SU-DHL-6 (cell line): Measurements from ENCODE around the gene CD19.
"Not testable (repeated sequence)": the region's sequence is repeated elsewhere in the genome, so short reads cannot be mapped to it uniquely, and the experiment has no call there.

Experiments used
- H2AFZ ChIP-seq: fragments of 200-600 bp; sonication (generic); 2 replicates; pipeline ENCODE4 v1.6.1; 2014; ENCODE audit warnings: low read depth, mild to moderate bottlenecking, moderate library complexity, mixed read lengths, antibody characterized with exemption, low read length; ENCODE audit not compliant: severe bottlenecking
- H3F3A ChIP-seq: fragments of 200-600 bp; shearing (Covaris generic); 2 replicates; pipeline ENCODE4 v1.6.0; 2016; ENCODE audit warnings: antibody characterized with exemption, mild to moderate bottlenecking; ENCODE audit not compliant: insufficient read depth
- H3K27ac ChIP-seq: fragments of 200-600 bp; sonication (generic); 2 replicates; pipeline ENCODE4 v1.5.1; 2016; ENCODE audit warnings: low read depth, mild to moderate bottlenecking, low read length, moderate library complexity, mixed read lengths
- H3K27me3 ChIP-seq: fragments of 200-600 bp; sonication (generic), shearing (Covaris generic); 2 replicates; pipeline ENCODE4 v1.6.0; 2014; ENCODE audit warnings: mild to moderate bottlenecking, low read length
- H3K36me3 ChIP-seq: fragments of 200-600 bp; sonication (generic); 2 replicates; pipeline ENCODE4 v1.6.1; 2014; ENCODE audit warnings: mild to moderate bottlenecking, low read length, mixed read lengths
- H3K4me2 ChIP-seq: fragments of 300-600, 200-600 bp; shearing (Covaris generic), sonication (generic); 2 replicates; pipeline ENCODE4 v1.6.0; 2014; ENCODE audit warnings: low read length, low read depth, mild to moderate bottlenecking; ENCODE audit not compliant: poor library complexity, severe bottlenecking
- H3K4me3 ChIP-seq: fragments of 200-600 bp; sonication (generic); 2 replicates; pipeline ENCODE4 v1.5.1; 2014; ENCODE audit warnings: antibody characterized with exemption, low read length, mild to moderate bottlenecking, mixed read lengths; ENCODE audit not compliant: insufficient read depth, poor library complexity, severe bottlenecking
- H3K79me2 ChIP-seq: fragments of 200-600 bp; sonication (generic); 2 replicates; pipeline ENCODE4 v1.6.1; 2014; ENCODE audit warnings: mild to moderate bottlenecking, low read length, moderate library complexity; ENCODE audit not compliant: insufficient read depth
- H3K9ac ChIP-seq: fragments of 200-600 bp; sonication (generic); 2 replicates; pipeline ENCODE4 v1.7.0; 2014; ENCODE audit warnings: mild to moderate bottlenecking, low read length
- H3K9me2 ChIP-seq: fragments of 200-600 bp; sonication (generic); replicated peaks from 2 replicates; pipeline ENCODE4 v1.6.1; 2014; ENCODE audit warnings: low read length; ENCODE audit not compliant: insufficient read depth
- H3K9me3 ChIP-seq: fragments of 200-600 bp; sonication (generic); 2 replicates; pipeline ENCODE4 v1.6.1; 2014; ENCODE audit warnings: low read length, mixed read lengths; ENCODE audit not compliant: insufficient read depth
- H4K20me1 ChIP-seq: fragments of 200-600 bp; sonication (generic); 2 replicates; pipeline ENCODE4 v1.6.1; 2014; ENCODE audit warnings: low read depth, mild to moderate bottlenecking, antibody characterized with exemption, low read length, moderate library complexity, mixed read lengths
- CTCF ChIP-seq: fragments of 200-600 bp; sonication (generic); IDR thresholded peaks from one replicate; pipeline ENCODE4 v1.5.1; 2017; ENCODE audit warnings: antibody characterized with exemption, mild to moderate bottlenecking, low read length, moderate library complexity; ENCODE audit not compliant: insufficient read depth, poor library complexity, severe bottlenecking
- EZH2phosphoT487 ChIP-seq: fragments of 200-600 bp; sonication (generic), shearing (Covaris generic); conservative IDR thresholded peaks from 2 replicates; pipeline ENCODE4 v1.6.1; 2018; ENCODE audit warnings: mild to moderate bottlenecking, antibody characterized with exemption, low read length, moderate library complexity, mixed read lengths

Gene CD19

DNA sequence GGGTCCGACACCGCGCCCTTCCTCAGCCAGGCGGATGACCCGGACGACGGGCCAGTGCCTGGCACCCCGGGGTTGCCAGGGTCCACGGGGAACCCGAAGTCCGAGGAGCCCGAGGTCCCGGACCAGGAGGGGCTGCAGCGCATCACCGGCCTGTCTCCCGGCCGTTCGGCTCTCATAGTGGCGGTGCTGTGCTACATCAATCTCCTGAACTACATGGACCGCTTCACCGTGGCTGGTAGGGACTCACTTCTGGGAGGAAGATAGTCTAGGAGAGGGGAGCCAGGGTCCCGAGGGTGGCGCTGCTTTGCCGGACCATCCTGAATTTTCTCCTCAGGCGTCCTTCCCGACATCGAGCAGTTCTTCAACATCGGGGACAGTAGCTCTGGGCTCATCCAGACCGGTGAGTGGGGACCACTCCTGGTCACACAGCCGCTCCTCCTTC lies 43.4 kb downstream of the CD19 start:
- Histone ChIP-seq H3K36me3 (no peaks in the 10 kb centered on the region), H3K27ac (no peak overlapping the region), H3K4me2 (peak overlapping the region; percentile 85), H3K27me3 (no peaks in the 10 kb centered on the region), H2AFZ (peak overlapping the region; percentile 88), H3K9ac (peak overlapping the region; percentile 80), H3K9me2 (no peaks in the 10 kb centered on the region), H3K79me2 (no peaks in the 10 kb centered on the region), H4K20me1 (no peaks in the 10 kb centered on the region), H3K9me3 (no peaks in the 10 kb centered on the region), H3K4me3 (peak overlapping the region; percentile 92), H3F3A (peaks cover 4% of the 10 kb centered on the region)
- TF ChIP-seq CTCF (no peak), EZH2phosphoT487 (no peak)

DNA sequence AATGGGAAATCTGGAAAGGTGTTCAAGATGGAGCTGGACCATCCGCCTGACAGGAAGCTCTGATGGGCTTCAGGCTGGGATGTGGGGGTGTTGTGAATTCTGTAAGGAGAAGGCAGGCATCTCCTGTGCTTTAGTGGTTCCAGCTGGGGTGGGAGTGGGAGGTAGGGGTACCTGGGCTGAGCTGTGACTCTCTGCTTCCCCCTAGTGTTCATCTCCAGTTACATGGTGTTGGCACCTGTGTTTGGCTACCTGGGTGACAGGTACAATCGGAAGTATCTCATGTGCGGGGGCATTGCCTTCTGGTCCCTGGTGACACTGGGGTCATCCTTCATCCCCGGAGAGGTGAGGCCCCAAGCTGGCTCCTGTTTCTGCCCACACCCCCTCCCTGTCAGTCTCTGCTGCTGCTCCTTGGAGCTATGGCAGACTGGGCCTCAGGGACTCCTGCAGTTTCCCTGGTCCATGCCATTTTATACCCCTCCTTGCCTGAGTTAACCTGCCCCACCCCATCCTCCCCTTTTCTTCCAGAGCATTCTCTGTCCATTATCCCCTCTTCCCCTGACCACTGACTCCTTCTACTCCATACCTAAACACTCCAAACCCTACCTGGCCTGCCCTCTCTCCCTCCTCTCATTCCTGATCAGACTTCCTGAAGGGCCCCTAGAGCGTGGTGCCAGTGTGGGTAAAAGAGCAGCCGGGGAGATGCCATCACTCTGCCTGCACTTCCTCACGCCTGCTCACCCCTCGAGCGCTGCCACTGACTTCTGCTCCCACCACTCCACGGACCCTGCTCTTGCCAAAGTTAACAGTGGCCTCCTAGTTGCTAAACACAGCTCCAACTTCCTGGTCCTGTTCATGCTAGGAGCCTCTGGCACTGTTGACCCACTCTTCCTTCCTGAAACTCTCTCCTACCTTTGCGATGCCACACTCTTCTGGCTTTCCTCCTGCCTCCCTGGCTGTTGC lies 46.2 kb downstream of the CD19 start:
- peak; percentile 33 for TF ChIP-seq CTCF
- TF ChIP-seq EZH2phosphoT487: no peak
- no peak overlapping the region for H2AFZ ChIP-seq
- no peak overlapping the region for H3K4me2 ChIP-seq
- no peaks in the 10 kb centered on the region for H3K9me3 ChIP-seq
- H3F3A ChIP-seq: peaks cover 4% of the 10 kb centered on the region
- H3K36me3 ChIP-seq: no peaks in the 10 kb centered on the region
- H4K20me1 ChIP-seq: no peaks in the 10 kb centered on the region
- H3K27ac ChIP-seq: no peak overlapping the region
- no peaks in the 10 kb centered on the region for H3K27me3 ChIP-seq
- H3K4me3 ChIP-seq: no peak overlapping the region
- H3K79me2 ChIP-seq: no peaks in the 10 kb centered on the region
- no peak overlapping the region for H3K9ac ChIP-seq
- no peaks in the 10 kb centered on the region for H3K9me2 ChIP-seq

GRCh38 chr16:28980330-28980729 lies 48.6 kb downstream of the CD19 start:
- not testable (repeated sequence) for H3K27ac ChIP-seq, H3K79me2 ChIP-seq, H3K4me3 ChIP-seq, H2AFZ ChIP-seq, H3K9me2 ChIP-seq, H3K9me3 ChIP-seq, H3K36me3 ChIP-seq, H4K20me1 ChIP-seq, H3K4me2 ChIP-seq, H3K9ac ChIP-seq, H3K27me3 ChIP-seq, H3F3A ChIP-seq
- peak; percentile 11 for TF ChIP-seq CTCF
